ENCODE results near the gene RET.

The RET gene

DNA sequence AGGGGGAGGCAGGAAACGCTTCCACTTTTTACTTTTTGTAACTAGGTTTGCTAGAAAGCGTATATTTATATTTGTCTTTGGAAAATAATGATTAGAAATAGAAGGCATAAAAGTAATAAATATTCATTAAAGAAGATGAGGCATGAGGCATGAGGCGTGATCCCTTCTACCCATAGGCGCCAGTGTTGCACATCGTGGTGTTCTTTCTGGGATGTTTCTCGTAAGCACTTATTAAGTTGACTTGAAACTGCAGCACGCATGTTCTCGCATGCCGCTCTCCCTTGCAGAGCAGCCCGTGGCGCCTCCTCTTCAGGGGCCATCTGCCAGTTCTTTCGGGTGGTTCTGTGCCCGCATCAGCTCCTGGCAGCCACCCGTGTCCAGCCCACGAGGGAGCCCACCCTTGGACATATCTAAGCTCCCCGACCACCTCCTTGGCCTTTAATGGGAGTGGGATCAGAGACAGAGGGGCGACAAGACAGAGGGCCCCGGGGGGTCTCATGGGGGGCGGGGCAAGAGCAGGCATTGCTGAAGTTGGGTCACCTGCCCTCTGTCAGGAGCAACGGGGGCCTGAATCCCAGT is 32.9 kb downstream of the RET start:
- no peak for DNase-seq

- no peak for DNase-seq
Observed at GRCh38 chr10:43110338-43111071, 33.6 kb downstream of the RET start.

GRCh38 chr10:43111101-43111500 is 34.2 kb downstream of the RET start:
- no peak for DNase-seq

- no peak for DNase-seq
Observed at GRCh38 chr10:43111921-43112607, 35.2 kb downstream of the RET start.

DNA sequence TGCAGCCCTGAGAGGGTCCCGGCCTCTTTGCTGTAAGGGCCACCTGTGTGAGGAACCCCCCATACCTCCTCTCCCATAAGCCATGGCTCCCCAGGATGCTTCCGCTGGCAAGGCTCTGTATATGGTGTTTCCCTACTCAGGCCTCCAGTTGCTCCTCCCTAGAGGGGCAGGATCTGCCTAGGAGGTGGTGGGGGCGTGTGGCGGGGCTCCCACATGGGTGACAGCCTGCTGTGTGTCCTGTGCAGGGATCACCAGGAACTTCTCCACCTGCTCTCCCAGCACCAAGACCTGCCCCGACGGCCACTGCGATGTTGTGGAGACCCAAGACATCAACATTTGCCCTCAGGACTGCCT is 35.7 kb downstream of the RET start:
- DNase-seq = no peak

DNA sequence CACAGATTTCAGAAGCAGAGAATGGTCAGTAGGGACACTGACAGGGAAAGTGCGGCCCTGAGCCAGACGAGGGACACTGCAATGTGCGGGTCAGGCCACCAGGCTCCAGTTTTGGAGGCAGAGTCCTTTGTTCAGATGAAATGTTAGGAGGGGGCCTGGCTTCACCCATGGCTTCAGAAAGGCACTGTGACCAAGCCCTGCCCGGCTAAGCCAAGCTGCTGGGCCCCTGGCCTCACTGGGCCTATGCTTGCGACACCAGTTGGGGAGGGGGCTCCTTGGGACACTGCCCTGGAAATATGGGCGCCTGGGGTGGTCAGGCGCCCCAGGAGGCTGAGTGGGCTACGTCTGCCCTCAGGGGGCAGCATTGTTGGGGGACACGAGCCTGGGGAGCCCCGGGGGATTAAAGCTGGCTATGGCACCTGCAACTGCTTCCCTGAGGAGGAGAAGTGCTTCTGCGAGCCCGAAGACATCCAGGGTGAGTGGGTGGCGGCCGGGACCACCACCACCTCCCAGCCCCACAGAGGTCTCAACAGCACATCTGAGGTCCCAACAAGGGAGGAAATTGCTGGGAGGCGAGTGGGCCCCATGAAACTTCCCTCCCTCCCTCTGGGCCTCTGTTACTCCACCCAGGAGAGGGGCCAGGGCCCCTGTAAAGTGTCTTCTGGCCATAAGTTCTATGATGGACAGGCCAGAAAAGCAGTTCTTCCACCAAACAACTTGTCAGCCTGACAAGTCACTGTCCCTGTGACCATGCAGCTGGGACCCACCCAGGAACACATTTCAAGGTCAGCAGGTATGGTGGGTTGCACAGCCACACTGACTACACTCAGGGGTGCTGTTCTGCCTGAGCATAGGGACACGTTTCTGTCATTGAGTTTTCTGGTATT is 36.6 kb downstream of the RET start:
- DNase-seq = no peak

- no peak for DNase-seq
Observed at GRCh38 chr10:43114088-43114742, 37.3 kb downstream of the RET start.

DNA sequence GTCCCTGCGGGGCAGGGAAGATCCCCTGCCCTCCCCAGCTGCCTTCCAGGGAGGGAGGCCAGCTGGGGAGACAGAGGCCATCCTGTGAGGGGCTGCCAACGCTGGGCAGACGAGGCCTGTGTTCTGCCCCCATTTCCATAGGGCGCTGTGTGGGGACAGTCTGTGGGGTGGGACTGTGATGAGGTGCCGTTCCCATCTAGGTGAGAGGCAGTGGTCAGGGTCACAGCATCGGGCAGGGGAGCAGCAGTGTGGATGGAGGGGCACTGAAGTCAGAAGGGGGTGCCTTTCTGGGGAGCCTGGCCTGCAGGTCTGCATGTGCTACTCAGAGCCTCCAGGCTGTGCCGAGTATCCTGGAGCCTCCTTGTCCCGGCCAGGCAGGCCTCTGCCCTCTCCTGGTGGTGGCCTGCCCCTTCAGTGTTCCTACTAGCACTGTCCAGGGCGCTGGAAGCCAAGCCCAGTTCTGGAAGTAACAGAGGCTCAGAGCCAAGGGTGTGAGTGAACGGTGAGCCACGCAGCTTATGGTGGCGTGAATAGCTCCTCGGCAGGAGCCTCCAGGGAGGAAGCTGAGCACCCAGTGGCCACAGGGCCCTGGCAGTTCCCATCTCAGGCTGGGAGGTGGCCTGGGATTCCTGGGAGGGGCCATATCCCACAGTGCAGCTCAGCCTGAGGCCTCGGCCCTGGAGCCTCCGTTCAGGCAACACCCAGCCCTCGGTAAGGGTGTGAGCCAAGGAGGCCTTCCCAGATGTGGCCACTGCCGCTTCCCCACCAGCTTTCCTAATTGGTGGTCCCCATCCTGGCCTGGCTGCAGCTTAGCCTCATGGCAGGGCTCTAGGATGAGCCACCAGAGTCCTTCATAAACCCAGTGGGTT is 38.1 kb downstream of the RET start:
- DNase-seq = no peak

- peak; percentile 54 for DNase-seq
Observed at GRCh38 chr10:43115881-43116595, 39.2 kb downstream of the RET start.

GRCh38 chr10:43116596-43116995 is 39.7 kb downstream of the RET start:
- peak; percentile 39 for DNase-seq

- peak; percentile 58 for DNase-seq
Observed at GRCh38 chr10:43117031-43117776, 40.3 kb downstream of the RET start.

- DNase-seq = peak; percentile 50
Observed at GRCh38 chr10:43117777-43118583, 41.1 kb downstream of the RET start.

GRCh38 chr10:43118631-43119415 is 42.0 kb downstream of the RET start:
- DNase-seq = peak; percentile 58

DNA sequence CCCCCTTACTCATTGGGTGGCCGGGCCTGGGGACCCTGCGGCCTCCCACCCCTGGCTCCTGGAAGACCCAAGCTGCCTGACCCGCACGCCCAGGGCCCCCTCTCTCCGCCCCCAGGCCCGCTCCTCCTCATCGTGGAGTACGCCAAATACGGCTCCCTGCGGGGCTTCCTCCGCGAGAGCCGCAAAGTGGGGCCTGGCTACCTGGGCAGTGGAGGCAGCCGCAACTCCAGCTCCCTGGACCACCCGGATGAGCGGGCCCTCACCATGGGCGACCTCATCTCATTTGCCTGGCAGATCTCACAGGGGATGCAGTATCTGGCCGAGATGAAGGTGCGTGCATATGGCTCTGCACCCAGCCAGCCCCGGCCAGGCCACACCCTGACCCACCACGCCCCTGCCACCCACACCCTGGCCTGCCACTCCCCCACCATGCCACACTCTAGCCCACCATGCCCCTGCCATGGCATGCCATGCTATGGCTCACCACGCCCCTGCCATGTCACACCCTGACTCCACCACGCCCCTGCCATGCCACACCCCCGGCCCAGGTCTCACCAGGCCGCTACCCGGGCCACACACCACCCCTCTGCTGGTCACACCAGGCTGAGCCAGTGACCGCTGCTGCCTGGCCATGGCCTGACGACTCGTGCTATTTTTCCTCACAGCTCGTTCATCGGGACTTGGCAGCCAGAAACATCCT is 42.7 kb downstream of the RET start:
- peak; percentile 61 for DNase-seq

DNA sequence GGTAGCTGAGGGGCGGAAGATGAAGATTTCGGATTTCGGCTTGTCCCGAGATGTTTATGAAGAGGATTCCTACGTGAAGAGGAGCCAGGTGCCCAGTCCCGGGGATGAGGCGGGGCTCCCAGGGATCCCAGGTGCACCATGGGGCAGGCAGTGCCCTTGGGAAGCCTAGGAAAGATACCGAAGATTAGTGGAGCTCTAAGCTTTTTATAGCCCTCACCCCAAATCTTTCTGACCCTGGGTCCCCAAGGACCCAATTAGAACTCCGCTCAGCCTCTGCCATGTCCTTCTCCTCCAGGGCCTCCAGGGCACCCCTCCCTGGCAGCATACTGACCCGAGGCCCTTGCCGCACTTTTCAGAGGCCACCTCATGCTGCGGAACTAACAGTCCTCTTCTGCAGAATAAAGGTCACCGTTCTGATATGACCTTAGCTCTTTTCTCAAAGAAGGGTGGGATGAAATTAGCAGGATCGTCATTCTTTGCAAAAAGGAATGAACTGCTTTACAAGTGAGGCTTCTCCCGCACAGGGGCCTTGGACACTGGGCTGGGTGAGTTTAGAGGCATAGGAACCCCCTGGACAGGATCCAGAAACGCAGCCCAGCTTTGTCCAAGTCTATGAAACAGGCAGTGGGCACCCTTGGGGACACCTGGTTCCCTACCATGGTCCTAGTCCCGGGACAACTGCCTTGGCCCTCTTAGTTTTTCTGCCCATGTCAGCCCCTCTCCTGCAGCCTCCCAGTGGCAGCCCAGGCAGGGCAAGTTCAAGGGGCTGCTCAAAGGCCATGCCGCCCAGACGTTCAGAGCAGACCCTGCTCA is 43.5 kb downstream of the RET start:
- DNase-seq = peak; percentile 50

GRCh38 chr10:43120929-43121314 is 44.1 kb downstream of the RET start:
- DNase-seq = peak; percentile 76

DNA sequence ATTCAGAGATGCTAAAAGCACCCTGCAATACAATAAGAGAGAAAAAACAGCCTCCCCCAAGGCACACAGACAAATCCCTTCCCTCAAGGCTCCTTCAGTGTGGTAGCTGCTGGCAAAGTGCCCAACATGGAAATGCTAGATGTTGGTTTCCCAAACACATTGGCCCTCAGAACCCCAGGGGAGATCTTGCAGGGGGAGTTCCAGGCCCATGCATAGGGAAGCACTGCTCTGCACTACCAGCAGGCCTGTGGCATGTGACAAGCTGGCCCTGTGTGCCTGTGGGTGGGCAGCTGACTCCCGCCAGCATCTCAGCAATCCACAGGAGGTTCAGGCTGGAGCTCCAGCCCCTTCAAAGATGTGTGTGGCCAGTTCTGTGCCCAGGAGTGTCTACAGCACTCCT is 44.6 kb downstream of the RET start:
- peak; percentile 59 for DNase-seq
